ENCODE results near the gene FASLG. TPM values are rescaled to one million over a fixed set of nuclear protein-coding genes. Genes with fewer than 3 reads are reported as not detected.

Gene FASLG
- total RNA-seq, 1 experiment from 2014 or later: not detected

DNA sequence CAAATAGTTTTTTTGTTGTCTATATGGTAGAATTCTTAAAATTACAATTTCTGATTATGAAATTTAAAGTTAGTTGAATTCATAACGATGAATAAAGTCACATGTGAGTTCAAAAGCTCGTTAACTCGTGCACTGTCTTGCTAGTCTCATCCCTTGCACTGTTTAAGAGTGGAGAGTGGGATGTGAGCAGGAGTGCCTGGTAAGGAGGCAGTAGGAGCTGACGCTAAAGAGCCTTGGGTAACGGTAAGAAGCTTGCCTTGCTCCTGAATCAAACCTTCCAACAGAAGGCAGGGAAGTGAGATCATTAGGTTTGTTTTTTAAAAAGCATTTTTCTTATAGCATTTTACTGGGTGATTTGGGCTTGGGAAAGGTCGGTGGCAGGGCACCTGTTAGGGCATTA, 2.3 kb upstream of the FASLG start (continued):
- TF ChIP-seq, protein P1, sequence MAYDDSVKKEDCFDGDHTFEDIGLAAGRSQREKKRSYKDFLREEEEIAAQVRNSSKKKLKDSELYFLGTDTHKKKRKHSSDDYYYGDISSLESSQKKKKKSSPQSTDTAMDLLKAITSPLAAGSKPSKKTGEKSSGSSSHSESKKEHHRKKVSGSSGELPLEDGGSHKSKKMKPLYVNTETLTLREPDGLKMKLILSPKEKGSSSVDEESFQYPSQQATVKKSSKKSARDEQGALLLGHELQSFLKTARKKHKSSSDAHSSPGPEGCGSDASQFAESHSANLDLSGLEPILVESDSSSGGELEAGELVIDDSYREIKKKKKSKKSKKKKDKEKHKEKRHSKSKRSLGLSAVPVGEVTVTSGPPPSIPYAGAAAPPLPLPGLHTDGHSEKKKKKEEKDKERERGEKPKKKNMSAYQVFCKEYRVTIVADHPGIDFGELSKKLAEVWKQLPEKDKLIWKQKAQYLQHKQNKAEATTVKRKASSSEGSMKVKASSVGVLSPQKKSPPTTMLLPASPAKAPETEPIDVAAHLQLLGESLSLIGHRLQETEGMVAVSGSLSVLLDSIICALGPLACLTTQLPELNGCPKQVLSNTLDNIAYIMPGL (CRISPR knock-in tag; IDR thresholded peaks at IDR 0.05): no peak
- TF ChIP-seq NFYB (CRISPR knock-in tag; conservative IDR thresholded peaks at IDR 0.05; ENCODE audit: low read depth) (no peak), RELA (CRISPR knock-in tag; IDR thresholded peaks at IDR 0.05; ENCODE audit: borderline replicate concordance) (no peak), NFE2L1 (CRISPR knock-in tag; IDR thresholded peaks at IDR 0.05) (no peak), KAT7 (CRISPR knock-in tag; IDR thresholded peaks at IDR 0.05; ENCODE audit: borderline replicate concordance) (no peak)

DNA sequence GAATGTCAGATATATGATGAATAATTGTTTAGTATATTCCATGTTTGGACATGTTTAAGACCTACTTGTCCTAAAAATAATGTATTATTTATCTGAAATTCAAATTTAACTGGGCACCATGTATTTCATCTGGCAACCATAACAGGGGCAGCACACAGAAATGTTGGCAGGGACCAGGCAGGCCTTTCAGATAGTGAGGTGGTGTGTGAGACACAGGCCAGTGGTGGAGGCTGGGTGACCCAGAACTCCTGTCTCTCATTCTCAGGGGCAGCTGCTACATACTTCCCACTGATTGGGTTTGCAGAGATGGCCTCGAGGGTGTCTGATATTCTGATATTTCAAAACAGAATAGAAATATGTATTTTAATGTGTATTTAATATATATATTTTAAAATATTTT, 1.3 kb upstream of the FASLG start:
- no peak for DNase-seq (ENCODE audit: low spot score)
- POLR2A ChIA-PET: interaction anchor here (0.6 kb wide), 1 partner anchor 19 kb away, joined by 3 read pairs; no protein-coding TSS in a partner anchor
- H3K27me3 Mint-ChIP-seq (ENCODE audit: low read depth): peaks cover 2% of the 10 kb centered on the region; the same call in 1 of the 2 replicates
- H3K36me3 Mint-ChIP-seq: no peaks in the 10 kb centered on the region
- H3K27ac Mint-ChIP-seq: no peak overlapping the region
- CTCF ChIA-PET: no interaction called here
- no peak overlapping the region for H3K4me3 Mint-ChIP-seq
- no peaks in the 10 kb centered on the region for H3K9me3 Mint-ChIP-seq
- no peaks in the 10 kb centered on the region for H3K4me1 Mint-ChIP-seq
- ATAC-seq: no peak
- no peak for TF ChIP-seq ZNF219 (CRISPR knock-in tag; IDR thresholded peaks at IDR 0.05; ENCODE audit: borderline replicate concordance)
- TF ChIP-seq SMAD4 (CRISPR knock-in tag; IDR thresholded peaks at IDR 0.05): no peak
- no peak for TF ChIP-seq IRF2 (CRISPR knock-in tag; IDR thresholded peaks at IDR 0.05; ENCODE audit: borderline replicate concordance, low read depth)
- TF ChIP-seq, protein P2, sequence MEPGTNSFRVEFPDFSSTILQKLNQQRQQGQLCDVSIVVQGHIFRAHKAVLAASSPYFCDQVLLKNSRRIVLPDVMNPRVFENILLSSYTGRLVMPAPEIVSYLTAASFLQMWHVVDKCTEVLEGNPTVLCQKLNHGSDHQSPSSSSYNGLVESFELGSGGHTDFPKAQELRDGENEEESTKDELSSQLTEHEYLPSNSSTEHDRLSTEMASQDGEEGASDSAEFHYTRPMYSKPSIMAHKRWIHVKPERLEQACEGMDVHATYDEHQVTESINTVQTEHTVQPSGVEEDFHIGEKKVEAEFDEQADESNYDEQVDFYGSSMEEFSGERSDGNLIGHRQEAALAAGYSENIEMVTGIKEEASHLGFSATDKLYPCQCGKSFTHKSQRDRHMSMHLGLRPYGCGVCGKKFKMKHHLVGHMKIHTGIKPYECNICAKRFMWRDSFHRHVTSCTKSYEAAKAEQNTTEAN (CRISPR knock-in tag; IDR thresholded peaks at IDR 0.05): no peak
- TF ChIP-seq, protein P3, sequence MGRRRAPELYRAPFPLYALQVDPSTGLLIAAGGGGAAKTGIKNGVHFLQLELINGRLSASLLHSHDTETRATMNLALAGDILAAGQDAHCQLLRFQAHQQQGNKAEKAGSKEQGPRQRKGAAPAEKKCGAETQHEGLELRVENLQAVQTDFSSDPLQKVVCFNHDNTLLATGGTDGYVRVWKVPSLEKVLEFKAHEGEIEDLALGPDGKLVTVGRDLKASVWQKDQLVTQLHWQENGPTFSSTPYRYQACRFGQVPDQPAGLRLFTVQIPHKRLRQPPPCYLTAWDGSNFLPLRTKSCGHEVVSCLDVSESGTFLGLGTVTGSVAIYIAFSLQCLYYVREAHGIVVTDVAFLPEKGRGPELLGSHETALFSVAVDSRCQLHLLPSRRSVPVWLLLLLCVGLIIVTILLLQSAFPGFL (CRISPR knock-in tag; IDR thresholded peaks at IDR 0.05; ENCODE audit: borderline replicate concordance): no peak
- no peak for TF ChIP-seq HMGA2 (CRISPR knock-in tag; IDR thresholded peaks at IDR 0.05)
- no peak for TF ChIP-seq NR1H2 (CRISPR knock-in tag; IDR thresholded peaks at IDR 0.05)
- TF ChIP-seq, protein P4, sequence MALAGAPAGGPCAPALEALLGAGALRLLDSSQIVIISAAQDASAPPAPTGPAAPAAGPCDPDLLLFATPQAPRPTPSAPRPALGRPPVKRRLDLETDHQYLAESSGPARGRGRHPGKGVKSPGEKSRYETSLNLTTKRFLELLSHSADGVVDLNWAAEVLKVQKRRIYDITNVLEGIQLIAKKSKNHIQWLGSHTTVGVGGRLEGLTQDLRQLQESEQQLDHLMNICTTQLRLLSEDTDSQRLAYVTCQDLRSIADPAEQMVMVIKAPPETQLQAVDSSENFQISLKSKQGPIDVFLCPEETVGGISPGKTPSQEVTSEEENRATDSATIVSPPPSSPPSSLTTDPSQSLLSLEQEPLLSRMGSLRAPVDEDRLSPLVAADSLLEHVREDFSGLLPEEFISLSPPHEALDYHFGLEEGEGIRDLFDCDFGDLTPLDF (CRISPR knock-in tag; IDR thresholded peaks at IDR 0.05): no peak
- no peak for TF ChIP-seq CREB1 (CRISPR knock-in tag; IDR thresholded peaks at IDR 0.05)
- TF ChIP-seq, protein P5, sequence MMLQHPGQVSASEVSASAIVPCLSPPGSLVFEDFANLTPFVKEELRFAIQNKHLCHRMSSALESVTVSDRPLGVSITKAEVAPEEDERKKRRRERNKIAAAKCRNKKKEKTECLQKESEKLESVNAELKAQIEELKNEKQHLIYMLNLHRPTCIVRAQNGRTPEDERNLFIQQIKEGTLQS (CRISPR knock-in tag; conservative IDR thresholded peaks at IDR 0.05): no peak
- no peak for TF ChIP-seq OVOL2 (CRISPR knock-in tag; IDR thresholded peaks at IDR 0.05; ENCODE audit: borderline replicate concordance)
- TF ChIP-seq ATF1 (CRISPR knock-in tag; IDR thresholded peaks at IDR 0.05): no peak
- no peak for TF ChIP-seq GTF2I (CRISPR knock-in tag; conservative IDR thresholded peaks at IDR 0.05)
- TF ChIP-seq CBFB (CRISPR knock-in tag; IDR thresholded peaks at IDR 0.05; ENCODE audit: low read depth): no peak
- TF ChIP-seq, protein P6, sequence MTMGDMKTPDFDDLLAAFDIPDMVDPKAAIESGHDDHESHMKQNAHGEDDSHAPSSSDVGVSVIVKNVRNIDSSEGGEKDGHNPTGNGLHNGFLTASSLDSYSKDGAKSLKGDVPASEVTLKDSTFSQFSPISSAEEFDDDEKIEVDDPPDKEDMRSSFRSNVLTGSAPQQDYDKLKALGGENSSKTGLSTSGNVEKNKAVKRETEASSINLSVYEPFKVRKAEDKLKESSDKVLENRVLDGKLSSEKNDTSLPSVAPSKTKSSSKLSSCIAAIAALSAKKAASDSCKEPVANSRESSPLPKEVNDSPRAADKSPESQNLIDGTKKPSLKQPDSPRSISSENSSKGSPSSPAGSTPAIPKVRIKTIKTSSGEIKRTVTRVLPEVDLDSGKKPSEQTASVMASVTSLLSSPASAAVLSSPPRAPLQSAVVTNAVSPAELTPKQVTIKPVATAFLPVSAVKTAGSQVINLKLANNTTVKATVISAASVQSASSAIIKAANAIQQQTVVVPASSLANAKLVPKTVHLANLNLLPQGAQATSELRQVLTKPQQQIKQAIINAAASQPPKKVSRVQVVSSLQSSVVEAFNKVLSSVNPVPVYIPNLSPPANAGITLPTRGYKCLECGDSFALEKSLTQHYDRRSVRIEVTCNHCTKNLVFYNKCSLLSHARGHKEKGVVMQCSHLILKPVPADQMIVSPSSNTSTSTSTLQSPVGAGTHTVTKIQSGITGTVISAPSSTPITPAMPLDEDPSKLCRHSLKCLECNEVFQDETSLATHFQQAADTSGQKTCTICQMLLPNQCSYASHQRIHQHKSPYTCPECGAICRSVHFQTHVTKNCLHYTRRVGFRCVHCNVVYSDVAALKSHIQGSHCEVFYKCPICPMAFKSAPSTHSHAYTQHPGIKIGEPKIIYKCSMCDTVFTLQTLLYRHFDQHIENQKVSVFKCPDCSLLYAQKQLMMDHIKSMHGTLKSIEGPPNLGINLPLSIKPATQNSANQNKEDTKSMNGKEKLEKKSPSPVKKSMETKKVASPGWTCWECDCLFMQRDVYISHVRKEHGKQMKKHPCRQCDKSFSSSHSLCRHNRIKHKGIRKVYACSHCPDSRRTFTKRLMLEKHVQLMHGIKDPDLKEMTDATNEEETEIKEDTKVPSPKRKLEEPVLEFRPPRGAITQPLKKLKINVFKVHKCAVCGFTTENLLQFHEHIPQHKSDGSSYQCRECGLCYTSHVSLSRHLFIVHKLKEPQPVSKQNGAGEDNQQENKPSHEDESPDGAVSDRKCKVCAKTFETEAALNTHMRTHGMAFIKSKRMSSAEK (CRISPR knock-in tag; IDR thresholded peaks at IDR 0.05; ENCODE audit: borderline replicate concordance): no peak
- TF ChIP-seq ZNF396 (CRISPR knock-in tag; IDR thresholded peaks at IDR 0.05; ENCODE audit: borderline replicate concordance): no peak

All from WTC11 (cell line).